Measurements from ENCODE around the gene TLK2.

DNA sequence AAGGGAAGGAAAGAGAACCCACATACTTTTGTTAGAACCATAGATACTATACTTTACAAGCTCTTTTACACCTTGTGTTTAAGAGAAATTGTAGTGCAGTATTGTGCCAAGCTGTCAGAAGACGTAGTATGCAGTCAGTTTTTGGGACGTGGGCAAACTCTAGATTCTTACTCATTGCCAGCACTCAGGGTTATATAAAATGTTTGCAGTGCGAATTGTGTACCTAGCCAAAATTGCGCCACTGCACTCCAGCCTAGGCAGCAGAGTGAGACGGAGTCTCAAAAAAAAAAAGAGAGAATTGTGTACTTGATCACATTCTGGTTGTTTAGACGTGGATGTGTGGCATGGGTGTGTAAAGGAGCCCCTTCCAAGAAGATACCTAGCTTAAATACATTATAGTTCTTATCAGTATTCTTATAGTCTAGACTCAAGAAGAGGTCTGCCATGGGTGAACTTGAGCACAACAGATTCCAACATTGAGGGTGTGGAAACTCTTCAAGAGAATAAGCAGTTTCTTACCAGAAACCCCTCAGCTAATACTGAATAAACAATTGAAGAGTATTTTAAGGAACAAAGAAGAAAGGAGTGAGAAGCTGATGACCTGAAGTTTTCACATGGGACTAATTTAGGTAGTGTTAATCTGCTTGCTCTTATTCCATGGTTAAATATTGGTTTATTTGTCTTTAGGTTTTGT lies 121.5 kb downstream of the TLK2 start:
- TF ChIP-seq, protein P1, sequence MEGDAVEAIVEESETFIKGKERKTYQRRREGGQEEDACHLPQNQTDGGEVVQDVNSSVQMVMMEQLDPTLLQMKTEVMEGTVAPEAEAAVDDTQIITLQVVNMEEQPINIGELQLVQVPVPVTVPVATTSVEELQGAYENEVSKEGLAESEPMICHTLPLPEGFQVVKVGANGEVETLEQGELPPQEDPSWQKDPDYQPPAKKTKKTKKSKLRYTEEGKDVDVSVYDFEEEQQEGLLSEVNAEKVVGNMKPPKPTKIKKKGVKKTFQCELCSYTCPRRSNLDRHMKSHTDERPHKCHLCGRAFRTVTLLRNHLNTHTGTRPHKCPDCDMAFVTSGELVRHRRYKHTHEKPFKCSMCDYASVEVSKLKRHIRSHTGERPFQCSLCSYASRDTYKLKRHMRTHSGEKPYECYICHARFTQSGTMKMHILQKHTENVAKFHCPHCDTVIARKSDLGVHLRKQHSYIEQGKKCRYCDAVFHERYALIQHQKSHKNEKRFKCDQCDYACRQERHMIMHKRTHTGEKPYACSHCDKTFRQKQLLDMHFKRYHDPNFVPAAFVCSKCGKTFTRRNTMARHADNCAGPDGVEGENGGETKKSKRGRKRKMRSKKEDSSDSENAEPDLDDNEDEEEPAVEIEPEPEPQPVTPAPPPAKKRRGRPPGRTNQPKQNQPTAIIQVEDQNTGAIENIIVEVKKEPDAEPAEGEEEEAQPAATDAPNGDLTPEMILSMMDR (IDR thresholded peaks at IDR 0.05; ENCODE audit: borderline replicate concordance, extremely low read depth, low read length, poor library complexity, severe bottlenecking), result no peak
- TF ChIP-seq EZH2 (IDR thresholded peaks at IDR 0.05; ENCODE audit: borderline replicate concordance, low read depth, low read length, severe bottlenecking), result no peak
